ENCODE results near the gene CCBE1. TPM values are rescaled to one million over a fixed set of nuclear protein-coding genes. Genes with fewer than 3 reads are reported as not detected.
"Not testable (repeated sequence)": the region's sequence is repeated elsewhere in the genome, so short reads cannot be mapped to it uniquely, and the experiment has no call there.

The CCBE1 gene
- total RNA-seq, 1 experiment from 2014 or later, result 6.5 TPM

DNA sequence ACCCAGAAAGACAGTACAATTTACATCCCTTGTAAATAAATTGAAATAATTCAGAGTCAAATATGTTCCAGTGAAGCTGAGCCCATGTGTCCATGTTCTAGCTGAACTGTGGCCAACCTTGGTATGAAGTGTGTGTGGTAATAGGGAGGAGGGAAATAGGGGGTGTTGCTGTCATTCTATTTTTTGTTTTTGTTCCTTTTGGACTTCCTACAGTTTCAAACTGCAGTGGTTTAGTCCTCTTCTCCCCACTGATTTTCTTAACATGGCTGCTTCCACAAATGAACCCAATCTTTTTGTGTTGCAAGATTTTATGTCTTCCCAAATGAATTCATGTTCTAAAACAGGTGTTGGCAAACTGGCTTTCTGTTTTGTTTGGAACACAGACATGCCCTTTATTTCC, 156.9 kb downstream of the CCBE1 start:
- no peak for DNase-seq (ENCODE audit: low read depth)

DNA sequence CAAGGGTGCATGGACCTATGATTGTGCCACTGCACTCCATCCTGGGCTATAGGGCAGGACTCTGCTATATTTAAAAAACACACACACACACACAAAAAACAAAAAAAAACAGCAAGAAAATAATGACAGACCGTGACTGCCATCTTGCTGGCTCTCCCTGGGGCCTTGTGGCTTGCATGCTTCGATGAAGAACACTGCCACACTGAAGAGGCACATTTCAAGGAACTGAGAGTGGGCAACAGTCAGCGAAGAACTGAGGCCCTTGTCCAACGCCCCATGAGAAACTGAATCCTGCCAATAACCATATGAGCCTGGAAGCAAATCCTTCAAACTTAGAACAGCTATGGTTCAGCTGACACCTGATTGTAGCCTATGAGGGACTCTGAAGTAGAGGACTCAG, 158.1 kb downstream of the CCBE1 start:
- DNase-seq (ENCODE audit: low read depth), result no peak

DNA sequence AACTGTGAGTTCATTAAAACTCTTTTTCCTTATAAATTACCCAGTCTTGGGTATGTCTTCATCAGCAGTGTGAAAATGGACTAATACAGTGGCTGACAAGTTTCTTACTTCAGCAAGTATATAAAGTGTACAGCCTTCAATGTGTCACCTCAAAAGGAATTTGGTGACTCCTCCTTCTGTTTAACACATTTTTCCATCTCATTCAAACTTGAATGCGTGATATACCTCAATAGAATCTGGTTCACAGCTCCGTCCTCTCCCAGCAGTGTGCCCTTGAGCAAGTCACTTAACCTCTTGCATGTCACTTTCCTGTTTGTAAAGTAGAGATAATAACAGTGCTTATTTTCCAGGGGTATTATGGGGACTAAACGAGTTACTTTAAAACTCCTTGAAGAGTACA, 159.6 kb downstream of the CCBE1 start:
- no peak for DNase-seq (ENCODE audit: low read depth)

DNA sequence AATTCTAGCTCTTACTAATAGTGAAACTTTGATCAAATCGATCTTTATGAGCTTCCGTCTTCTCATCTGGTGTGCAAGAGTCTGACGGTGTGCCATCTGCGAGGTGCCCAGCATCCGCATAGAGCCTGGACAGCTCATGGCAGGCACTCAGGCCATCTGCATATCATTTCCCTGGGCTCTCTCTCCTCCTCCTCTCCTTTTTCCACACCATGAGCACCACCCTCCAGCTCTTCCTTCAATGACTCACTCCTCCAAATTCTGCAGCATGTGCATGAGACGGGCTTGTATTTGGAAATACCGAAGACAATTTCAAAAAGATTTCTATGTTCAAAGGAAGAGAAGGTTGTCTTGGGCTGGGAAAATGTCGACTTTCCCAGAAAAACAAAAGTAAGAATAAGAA, 161.1 kb downstream of the CCBE1 start:
- DNase-seq (ENCODE audit: low read depth), result peak; percentile 34

DNA sequence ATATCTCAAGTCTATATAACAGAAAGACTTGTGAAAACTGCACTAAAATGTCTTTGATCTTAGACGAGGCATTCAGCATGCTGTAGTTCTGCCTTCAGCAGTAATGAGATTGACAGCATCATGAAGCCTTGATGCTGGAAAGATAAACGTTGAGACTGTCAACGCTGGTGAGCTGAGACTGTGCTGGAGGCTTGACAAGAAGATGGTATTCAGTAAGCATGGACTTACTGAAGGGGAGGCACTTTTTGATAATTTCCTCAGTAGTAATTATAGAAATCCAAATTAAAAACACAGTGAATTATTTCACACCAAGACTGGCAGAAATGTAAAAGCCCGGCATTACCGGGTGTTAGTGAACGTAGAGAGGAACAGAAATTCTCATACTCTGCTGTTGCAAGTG, 162.2 kb downstream of the CCBE1 start:
- DNase-seq (ENCODE audit: low read depth), result no peak

DNA sequence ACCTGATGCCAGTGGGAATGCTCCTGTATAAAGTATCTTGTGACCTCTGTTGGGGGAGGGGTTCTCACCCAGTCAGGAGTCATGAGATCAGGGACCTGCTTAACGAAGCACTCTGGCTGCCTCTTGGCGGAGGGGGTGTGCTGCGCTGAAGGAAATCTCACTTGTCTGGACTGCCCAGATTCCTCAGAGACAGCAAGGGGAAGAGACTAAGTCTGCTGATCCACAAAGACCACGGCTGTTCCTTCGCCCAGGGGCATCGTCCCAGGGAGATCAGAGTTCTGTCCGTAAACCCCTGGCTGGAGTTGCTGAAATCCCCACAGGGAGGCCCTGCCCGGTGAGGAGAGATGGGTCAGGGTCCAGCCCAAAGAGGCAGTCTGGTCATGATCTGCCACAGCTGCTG, 168.4 kb downstream of the CCBE1 start:
- DNase-seq (ENCODE audit: low read depth), result no peak

DNA sequence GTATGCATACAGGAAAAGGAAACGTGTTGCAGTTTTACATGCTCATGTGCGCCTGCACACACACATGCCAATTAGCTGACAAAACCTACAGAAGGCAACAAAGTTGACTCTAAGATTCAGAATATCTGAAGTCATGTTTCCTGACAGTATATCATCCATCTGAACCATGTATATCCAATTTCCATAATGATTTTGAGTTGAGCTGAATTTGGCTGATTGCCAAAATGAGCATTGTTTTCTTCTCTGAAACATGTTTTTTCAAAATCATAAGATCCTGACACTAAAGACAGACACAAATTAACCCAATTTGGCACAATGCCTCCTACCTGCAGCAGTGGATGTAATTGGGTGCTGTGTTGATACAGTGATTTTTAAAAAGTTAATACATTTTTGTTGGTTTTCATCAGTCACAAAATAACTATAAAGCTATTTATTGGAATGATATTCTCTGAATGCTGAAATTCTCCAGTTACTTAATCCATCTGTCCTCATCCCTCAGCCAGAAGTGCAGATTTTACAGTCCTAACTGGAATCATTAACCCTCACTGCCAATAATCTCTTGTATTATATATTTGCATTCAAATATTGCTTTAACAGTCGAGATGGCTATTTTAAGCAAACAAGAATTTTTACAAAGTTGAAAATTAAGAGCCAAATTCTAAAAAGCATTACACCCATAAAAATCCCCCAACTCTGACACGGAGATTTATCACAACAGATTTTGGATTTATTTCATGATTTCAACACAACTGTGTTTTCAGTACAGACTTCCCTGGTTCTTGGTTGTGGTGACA, 176.5 kb downstream of the CCBE1 start:
- DNase-seq (ENCODE audit: low read depth), result no peak

DNA sequence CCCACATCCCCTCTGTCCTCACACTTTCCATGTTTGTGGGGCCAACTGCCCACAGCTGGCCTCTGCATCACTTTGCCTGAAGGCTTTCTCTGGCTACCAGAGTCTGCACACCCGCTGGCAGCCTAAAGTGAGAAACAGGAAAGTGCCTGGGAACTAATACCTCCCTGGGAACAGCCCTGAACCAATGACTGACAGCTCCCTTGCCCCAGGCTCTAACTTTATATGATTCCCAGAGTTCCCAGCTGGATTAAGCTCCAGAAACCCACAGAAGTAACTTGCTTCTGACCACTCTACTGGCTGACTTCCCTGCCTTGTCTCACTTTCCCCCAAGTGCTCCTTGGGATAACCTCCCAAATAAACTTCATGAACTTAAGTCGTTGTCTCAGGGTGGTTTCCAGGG, 178.5 kb downstream of the CCBE1 start:
- DNase-seq (ENCODE audit: low read depth), result no peak

DNA sequence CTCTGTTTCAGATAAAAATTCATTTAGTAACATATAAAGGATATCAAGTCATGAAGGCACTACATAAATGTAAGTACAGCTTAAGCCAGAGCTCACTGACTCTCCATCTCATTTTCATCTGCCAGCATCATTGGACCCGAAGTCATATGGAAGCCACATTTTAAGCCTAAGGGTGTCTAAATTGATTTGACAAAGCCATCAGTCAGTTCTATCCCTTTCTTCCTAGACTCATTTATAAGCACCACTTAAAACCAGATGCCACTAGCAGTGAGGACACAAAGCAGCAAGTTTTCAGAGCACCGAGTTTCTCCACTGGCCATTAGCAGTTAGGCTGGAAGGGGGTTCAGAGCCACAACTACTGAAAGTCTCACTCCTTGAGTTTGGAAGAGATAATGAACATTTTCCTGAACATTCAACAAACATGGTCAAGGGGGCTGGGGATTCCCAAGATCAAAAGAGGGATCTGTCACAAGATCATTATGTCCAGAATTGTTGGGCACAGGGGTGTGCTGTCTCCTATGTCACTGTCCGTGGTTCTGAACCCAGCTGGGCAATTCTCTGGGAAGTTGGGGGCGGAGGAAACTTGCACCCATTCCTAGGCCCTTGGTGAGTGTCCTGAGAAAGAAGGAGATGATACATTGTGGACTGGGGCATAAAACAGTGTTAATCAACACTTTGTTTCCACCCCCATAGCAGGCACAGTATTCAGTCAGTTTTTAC, 179.6 kb downstream of the CCBE1 start:
- peak; percentile 25 for DNase-seq (ENCODE audit: low read depth)

DNA sequence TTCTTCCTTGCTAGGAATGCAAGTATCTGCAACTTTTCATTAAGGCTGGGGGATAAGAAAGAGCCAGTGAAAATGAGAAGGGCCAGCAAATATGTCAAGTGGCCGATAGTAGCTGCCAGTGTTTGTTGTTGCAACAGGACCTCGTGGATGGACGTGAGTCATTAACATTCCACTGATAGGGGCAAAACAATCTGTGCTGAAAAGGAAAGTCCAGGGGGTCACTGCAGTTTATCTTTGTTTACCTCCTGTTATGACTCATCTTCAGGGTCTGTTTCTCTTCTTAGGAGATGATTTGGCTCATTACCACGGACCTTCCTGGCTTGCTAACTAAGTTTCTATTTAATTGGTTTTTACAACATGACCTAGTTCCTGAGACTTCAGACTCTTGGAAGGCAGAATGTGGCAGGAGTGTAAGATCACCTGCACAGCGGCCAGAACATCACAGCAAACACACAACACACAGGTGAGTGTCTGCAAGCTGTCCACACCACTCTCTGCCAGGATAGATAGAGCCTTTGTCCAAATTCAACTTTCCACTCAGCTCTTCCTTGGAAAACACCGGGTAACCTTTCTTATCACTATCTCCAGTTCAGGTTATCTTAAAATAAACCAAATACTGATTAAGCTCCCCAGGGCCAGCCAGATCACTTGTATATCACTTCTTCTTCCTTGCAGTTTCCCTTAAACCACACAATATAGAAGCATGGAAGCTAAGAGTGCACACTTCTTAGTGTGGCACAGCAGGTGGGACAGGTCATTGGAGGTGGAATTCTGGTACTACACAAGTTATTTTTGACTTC, 180.7 kb downstream of the CCBE1 start:
- DNase-seq (ENCODE audit: low read depth), result peak; percentile 87

DNA sequence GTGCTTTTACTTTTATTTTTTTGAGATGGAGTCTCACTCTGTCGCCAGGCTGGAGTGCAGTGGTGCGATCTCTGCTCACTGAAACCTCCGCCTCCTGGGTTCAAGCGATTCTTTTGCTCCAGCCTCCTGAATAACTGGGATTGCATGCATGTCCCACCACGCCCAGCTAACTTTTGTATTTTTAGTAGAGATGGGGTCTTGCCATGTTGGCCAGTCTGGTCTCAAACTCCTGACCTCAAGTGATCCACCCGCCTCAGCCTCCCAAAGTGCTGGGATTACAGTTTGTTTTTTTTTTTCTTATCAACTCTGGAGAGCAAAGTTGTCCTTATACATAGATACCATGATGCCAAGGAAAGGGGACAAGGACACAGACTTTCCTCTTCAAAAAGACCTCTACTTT, 181.3 kb downstream of the CCBE1 start:
- not testable (repeated sequence) for DNase-seq (ENCODE audit: low read depth)

DNA sequence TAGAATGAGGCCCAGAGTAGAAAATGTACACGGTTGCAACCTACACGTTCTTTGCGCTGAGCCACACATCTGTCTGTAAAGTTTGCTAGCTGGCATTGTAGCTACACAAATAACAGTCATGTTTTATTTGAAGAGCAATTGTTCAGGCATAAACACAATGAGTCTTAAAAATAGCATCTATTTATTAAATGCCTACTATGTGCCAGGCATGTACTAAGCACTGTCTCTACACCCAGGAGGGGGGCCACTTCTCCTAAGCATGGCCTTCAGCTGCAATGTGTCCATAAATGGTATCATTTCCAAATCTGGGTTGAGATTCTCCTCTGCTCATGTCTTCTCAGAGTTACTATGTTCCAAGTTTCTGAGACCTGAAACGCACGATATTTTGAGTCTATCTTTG, 182.1 kb downstream of the CCBE1 start:
- no peak for DNase-seq (ENCODE audit: low read depth)

DNA sequence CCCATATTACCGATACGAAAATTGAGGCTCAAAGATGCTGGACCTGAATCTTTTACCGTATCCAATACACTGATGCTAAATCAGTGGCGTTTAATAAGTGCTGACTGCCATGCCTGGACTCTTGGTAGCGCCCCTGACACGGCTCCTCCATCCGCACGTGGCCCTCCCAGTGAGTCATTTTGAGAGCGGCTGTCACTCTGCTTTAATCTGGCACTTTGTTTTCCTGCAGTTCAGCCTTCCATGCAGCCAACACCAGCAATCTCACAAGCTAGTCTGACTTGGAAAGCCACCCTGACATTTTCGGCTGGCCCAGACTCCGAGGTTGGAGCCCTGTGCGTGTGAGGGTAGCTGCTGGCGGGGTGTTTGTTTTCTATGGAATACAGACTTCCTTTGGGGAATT, 183.0 kb downstream of the CCBE1 start:
- DNase-seq (ENCODE audit: low read depth), result peak; percentile 66

DNA sequence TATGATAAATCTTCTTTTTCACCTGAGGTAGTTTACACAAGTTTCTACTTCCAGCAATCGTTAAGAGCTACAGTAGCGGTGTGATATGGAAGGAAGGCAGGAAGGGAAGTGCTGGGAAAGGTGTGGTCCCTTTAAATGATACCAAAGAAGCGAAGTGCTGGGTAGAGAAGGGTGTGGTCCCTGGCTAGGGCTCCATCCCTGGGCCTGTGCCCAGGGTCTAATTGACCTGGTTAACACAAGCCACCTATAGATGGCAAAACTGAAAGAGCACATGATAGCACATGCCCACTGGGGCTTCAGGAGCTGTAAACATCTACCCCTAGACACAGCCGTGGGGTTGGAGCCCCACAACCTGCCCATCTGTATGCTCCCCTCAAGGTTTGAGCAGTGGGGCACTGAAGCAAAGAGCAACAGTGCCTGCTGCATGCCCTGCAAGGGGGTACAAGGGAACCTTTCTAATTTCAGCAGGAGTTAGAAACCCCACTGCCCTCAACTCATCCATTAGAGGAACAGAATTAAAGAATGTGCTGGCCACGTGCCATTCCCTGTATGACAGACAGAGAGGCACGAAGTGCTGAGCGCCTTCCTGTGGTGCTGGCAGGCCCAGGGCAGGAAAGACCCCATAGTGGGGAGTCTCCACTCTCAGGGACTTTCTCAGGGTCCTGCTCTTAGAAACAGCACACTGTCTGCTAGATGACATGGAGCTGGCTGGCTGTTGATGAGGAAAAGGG, 185.0 kb downstream of the CCBE1 start:
- no peak for DNase-seq (ENCODE audit: low read depth)

DNA sequence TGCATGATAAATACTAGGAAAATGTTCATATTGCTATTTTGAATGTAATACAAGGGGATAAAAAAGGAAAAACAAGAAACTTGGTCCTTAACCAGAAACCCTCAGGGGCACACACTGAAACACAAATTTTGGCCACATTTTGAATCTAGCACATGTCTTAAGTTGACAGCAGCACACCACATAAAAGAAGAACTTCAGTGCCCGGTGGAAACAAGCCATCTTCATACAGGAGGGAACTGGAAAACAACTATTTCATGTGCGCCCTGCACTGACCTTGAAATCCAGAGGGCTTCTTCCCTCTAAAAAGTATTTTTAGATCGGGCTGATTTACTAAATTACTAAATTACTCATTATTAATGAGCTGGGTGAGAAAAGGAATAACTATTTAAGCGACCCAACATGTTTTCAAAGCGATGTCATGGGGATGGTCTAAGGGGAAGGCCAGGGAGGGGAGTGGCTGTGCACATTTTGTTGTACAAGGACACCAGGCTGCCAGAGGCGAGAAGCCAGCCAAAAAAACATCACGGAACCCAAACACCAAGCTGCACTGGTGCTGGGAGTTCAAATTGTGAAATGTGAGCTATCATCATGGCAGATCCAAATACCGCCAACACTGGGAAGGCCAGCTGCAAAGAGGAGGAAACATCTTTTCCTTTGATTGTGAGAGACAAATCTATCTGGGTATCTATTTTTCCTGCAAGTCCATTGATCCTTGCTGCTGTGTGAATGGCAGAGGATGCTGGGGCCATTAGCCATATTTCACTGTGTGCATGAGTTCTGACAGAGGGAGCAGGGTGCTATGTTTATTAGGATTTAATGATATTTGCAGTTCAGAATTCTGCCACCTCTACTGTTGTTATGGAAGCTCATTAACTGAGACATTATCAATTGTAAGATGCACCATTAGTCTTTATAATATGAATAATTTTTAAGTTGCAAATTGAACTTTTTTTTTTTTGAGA, 187.5 kb downstream of the CCBE1 start:
- no peak for DNase-seq (ENCODE audit: low read depth)

DNA sequence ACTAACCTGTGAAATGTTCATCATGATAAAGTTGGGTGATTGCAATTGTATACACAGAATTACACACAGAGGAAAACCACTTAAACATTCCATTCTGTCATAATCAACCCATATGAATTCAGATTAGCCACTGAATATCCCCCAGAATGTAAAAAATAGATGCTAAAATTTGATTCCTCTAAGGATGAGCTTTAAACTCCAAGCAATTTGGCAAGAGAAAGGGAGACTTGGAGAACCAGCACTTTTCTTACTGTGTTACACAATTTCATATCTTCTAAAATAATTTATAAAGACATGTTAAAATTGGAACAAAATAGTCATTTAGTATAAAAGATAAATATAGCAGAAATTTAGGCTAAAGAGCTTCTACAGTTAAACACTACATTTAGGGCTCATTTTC, 191.9 kb downstream of the CCBE1 start:
- no peak for DNase-seq (ENCODE audit: low read depth)

DNA sequence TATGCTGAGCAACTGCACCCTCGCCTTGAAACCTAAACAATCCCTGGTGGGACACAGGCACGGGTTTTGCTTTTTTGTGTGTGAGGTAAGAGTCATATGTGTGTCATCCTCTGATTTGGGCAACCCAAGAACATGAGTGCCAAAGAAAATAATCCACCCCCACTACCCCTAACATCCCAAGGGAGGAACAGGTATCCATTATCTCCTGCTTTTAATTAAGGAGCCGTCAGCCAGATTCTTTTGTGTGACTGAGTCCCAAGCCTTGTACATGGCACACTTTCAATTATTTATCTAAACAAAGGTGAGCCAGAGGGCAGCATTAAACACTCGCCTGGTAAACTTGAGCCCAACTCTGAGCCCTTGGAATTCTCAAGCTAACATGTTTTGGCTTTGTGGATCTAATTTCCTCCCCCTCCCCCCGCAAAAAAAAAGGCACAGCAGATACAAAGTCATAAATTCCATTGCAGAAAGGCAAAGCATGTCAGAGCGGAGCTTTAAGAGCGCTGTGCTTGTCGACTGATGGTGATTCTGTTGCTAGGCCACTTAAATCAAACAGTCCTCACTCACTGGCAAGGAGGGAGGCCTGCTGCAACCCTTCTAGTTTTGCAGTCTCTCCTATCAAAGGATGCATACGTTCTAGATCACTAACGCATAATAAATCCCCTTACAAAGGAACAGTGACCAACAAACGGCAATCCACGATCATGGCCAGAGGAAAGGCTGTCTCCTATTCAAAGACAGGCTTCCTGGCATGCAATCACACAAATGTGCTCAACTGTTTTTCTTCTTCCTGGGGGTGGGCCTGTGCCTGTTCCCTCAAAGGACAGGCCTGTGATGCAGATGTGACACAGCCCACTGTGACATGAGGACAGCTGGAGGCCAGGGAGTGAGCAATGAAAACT, 194.7 kb downstream of the CCBE1 start:
- peak; percentile 68 for DNase-seq (ENCODE audit: low read depth)

DNA sequence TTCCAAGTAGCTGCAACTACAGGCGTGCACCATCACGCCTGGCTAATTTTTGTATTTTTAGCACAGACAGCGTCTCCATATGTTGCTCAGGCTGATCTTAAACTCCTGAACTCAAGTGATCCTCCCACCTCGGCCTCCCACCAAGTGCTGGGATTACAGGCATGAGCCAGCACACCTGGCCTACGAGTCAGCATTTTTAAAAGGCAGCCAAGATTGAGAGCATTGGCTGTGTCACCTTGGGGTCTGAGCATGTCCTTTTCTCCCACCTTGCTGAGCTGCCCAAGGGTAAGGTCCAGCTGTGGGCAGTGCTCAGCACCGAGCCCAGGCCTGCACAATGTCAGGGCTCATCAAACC, 195.3 kb downstream of the CCBE1 start:
- peak; percentile 41 for DNase-seq (ENCODE audit: low read depth)

DNA sequence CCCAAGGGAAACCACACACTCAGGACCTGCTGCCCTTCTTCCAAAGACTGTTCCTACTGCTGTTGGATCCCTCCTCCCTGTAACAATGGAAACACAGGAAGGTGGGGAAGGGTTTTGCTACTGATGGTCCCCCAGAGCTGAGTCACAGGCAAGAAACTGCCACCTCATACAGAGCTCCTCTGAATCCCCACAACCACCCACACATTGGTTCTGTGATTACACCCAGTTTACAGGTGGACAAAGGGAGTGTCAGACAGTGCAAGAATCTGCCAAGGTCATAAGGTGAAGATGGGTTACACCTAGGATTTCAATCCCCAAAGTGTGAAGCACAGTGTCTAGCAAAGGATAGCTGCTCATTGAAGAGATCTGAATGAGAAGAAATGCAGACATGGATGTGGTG, 196.5 kb downstream of the CCBE1 start:
- DNase-seq (ENCODE audit: low read depth), result peak; percentile 13
